Measurements from ENCODE around the gene DEGS2. TPM values are rescaled to one million over a fixed set of nuclear protein-coding genes. Genes with fewer than 3 reads are reported as not detected.

Gene DEGS2
- total RNA-seq, 4 donors from 2014 or later, result 23.8 to 116 (median 27.3) TPM

DNA sequence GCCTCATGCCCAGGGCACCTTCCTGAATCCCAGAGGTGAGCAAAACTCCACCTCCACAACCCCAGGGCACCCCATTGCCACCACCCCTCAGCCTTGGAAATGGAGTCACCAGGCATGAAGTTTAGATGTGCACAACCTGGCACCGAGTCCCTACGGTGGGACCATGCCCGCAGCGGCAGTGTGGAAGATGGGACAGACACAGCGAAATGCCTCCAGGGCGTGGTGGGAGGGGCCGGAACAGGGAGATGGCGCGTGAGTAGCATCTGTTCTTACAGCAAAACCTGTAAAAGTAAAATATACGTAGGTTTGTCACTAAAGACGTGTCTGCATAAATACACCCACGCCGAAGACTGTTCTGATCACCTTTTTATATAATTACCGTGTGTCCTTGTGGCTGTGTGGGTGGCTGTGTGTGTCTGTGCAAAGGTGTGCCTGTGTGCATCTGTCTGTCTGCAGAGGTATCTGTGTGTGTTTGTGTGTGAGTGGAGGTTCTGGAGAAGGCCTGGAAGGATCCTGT is 17.4 kb upstream of the DEGS2 start:
- DNase-seq, result no peak
- H3K36me3 ChIP-seq, result no peaks in the 10 kb centered on the region
- H3K27ac ChIP-seq, result no peak overlapping the region
- intact Hi-C loops (cut with DNase I), result no loop called here
- TF ChIP-seq, protein P1, sequence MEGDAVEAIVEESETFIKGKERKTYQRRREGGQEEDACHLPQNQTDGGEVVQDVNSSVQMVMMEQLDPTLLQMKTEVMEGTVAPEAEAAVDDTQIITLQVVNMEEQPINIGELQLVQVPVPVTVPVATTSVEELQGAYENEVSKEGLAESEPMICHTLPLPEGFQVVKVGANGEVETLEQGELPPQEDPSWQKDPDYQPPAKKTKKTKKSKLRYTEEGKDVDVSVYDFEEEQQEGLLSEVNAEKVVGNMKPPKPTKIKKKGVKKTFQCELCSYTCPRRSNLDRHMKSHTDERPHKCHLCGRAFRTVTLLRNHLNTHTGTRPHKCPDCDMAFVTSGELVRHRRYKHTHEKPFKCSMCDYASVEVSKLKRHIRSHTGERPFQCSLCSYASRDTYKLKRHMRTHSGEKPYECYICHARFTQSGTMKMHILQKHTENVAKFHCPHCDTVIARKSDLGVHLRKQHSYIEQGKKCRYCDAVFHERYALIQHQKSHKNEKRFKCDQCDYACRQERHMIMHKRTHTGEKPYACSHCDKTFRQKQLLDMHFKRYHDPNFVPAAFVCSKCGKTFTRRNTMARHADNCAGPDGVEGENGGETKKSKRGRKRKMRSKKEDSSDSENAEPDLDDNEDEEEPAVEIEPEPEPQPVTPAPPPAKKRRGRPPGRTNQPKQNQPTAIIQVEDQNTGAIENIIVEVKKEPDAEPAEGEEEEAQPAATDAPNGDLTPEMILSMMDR (IDR thresholded peaks at IDR 0.05), result no peak
- no peak for TF ChIP-seq POLR2A (IDR thresholded peaks at IDR 0.05)
- no peaks in the 10 kb centered on the region for H3K27me3 ChIP-seq
- no peaks in the 10 kb centered on the region for H3K9me3 ChIP-seq
- H3K4me3 ChIP-seq, result no peak overlapping the region
- WGBS, 2 donors, result 79 to 85% methylated on average over 13 to 14 of the region's 14 CpGs
- H3K4me1 ChIP-seq, result peaks cover 0 to 4% (median 0%) of the 10 kb centered on the region in 3 donors

DNA sequence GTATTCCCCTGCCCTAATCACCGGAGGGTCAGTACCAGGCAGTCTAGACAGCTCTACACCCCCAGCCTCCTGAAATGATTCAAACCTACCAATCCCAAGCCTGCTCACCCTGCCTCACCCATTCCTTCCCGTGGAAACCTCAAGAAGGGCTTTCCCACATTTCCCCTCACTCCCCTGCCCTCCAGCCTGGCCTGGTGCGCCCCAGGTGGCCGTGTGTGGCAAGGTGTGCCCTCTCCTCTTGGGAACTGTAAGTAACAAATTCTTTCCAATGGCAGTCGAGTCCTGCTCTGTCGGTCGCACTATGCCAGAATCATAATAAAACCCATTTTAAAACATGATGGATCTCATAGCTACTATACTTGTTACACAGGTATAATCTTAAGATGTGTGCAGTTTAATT is 13.9 kb upstream of the DEGS2 start:
- Histone ChIP-seq H3K36me3 (no peaks in the 10 kb centered on the region), H3K9me3 (no peaks in the 10 kb centered on the region), H3K4me3 (no peak overlapping the region), H3K27me3 (no peaks in the 10 kb centered on the region), H3K27ac (no peak overlapping the region), H3K4me1 (peaks cover 0 to 4% (median 0%) of the 10 kb centered on the region in 3 donors)
- TF ChIP-seq POLR2A (IDR thresholded peaks at IDR 0.05), result no peak
- TF ChIP-seq, protein P1 (IDR thresholded peaks at IDR 0.05), result no peak
- intact Hi-C loops (cut with DNase I), result no loop called here
- no peak for DNase-seq
- WGBS, 2 donors, result 74 to 75% methylated on average over 5 to 7 of the region's 7 CpGs

DNA sequence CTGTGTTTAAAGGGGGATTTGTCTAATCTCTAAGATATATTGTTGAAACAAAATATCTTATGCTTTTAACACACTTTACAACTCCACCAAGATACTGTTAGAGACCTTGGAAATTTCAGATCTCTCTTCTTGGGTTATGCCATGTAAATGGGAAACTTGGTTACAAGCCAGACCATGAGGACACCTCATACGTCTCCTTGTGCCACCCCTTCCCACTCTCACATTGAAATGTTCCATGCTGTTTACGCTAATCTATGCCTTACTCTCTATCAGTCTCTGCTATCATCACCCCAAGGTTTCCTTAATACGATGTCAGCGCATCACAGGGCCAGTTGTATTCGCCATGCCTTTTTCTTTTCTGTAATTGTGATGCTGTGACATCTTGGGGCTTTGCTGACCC is 13.4 kb upstream of the DEGS2 start:
- Histone ChIP-seq H3K27me3 (no peaks in the 10 kb centered on the region), H3K4me3 (no peak overlapping the region), H3K36me3 (no peaks in the 10 kb centered on the region), H3K9me3 (no peaks in the 10 kb centered on the region), H3K4me1 (peaks cover 0 to 4% (median 0%) of the 10 kb centered on the region in 3 donors), H3K27ac (no peak overlapping the region)
- intact Hi-C loops (cut with DNase I), result no loop called here
- no peak for DNase-seq
- WGBS, 2 donors, result 84 to 87% methylated on average over 5 of the region's 5 CpGs
- TF ChIP-seq POLR2A (IDR thresholded peaks at IDR 0.05), result no peak
- TF ChIP-seq, protein P1 (IDR thresholded peaks at IDR 0.05), result no peak

DNA sequence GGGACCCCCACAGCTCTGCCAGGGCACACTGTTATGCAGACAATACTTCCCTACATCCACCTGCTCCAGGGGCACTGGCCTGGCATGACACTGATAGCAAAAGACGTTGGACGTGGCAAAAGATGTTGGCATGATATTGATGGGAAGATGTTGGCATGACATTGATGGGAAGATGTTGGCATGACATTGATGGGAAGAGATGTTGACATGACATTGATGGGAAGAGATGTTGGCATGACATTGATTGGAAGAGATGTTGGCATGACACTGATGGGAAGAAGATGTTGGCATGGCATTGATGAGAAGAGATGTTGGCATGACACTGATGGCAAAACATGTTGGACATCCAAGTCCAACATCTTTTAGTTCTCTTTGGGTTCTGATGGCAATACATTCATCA is 11.4 kb upstream of the DEGS2 start:
- WGBS, 2 donors, result 96 to 100% methylated on average over 2 of the region's 2 CpGs
- TF ChIP-seq, protein P1 (IDR thresholded peaks at IDR 0.05), result no peak
- TF ChIP-seq POLR2A (IDR thresholded peaks at IDR 0.05), result no peak
- Histone ChIP-seq H3K27me3 (peaks cover 0 to 10% (median 0%) of the 10 kb centered on the region in 4 donors), H3K4me3 (no peak overlapping the region), H3K36me3 (no peaks in the 10 kb centered on the region), H3K4me1 (peaks cover 0 to 13% (median 9%) of the 10 kb centered on the region in 3 donors), H3K27ac (no peak overlapping the region), H3K9me3 (no peaks in the 10 kb centered on the region)
- intact Hi-C loops (cut with DNase I), result no loop called here
- DNase-seq, result no peak

DNA sequence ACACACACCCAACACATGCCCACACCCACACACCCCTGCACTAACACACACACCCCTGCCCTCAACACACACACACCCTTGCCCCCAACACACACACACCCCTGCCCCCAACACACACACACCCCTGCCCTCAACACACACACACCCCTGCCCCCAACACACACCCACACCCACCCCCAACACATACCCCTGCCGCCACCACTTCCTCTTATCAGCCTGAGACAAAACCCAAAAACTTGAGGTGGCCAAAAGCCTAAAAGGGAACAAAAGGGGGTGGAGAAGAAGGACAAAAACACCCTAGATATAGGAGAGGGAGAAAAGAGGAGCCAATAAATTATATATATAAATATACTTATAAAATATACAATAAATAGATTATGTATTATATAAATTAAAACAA is 9.1 kb upstream of the DEGS2 start:
- DNase-seq, result no peak
- H3K27ac ChIP-seq, result no peak overlapping the region
- H3K27me3 ChIP-seq, result peaks cover 0 to 10% (median 0%) of the 10 kb centered on the region in 4 donors
- intact Hi-C loops (cut with DNase I), result no loop called here
- 30 to 50% methylated on average over 1 of the region's 1 CpG for WGBS, 2 donors
- peaks cover 4 to 27% (median 17%) of the 10 kb centered on the region in 3 donors for H3K4me1 ChIP-seq
- no peaks in the 10 kb centered on the region for H3K9me3 ChIP-seq
- H3K36me3 ChIP-seq, result no peaks in the 10 kb centered on the region
- no peak overlapping the region for H3K4me3 ChIP-seq
- no peak for TF ChIP-seq POLR2A (IDR thresholded peaks at IDR 0.05)
- TF ChIP-seq, protein P1 (IDR thresholded peaks at IDR 0.05), result no peak
